Dedifferentiated amniotic fluid mesenchymal stem cell (primary cell): Measurements from ENCODE around the gene CMTM6.
A peak's percentile ranks its signal among the peaks of the same experiment; 100 is the strongest.
"Not testable (repeated sequence)": the region's sequence is repeated elsewhere in the genome, so short reads cannot be mapped to it uniquely, and the experiment has no call there.

Experiments used
- DNase-seq: peaks from one replicate; pipeline ENCODE4 v3.0.0-alpha.2; 2016; ENCODE audit errors: extremely low spot score

The CMTM6 gene

GRCh38 chr3:32466808-32467207 lies 35.8 kb downstream of the CMTM6 start:
- not testable (repeated sequence) for DNase-seq

- DNase-seq = not testable (repeated sequence)
These were observed 37.9 kb downstream of the CMTM6 start for GRCh38 chr3:32464726-32465125.

- DNase-seq = not testable (repeated sequence)
These were observed 39.2 kb downstream of the CMTM6 start for GRCh38 chr3:32463415-32463814.

GRCh38 chr3:32462191-32462986 lies 40.3 kb downstream of the CMTM6 start:
- DNase-seq = not testable (repeated sequence)

GRCh38 chr3:32460817-32461496 lies 41.7 kb downstream of the CMTM6 start:
- not testable (repeated sequence) for DNase-seq

GRCh38 chr3:32460031-32460749 lies 42.5 kb downstream of the CMTM6 start:
- DNase-seq = no peak

- no peak for DNase-seq
These were observed 43.2 kb downstream of the CMTM6 start for GRCh38 chr3:32459450-32459849.

GRCh38 chr3:32457971-32458471 lies 44.6 kb downstream of the CMTM6 start:
- DNase-seq = no peak

- DNase-seq = no peak
These were observed 46.1 kb downstream of the CMTM6 start for GRCh38 chr3:32456429-32457130.

GRCh38 chr3:32455609-32456428 lies 46.8 kb downstream of the CMTM6 start:
- DNase-seq = no peak

GRCh38 chr3:32454731-32455608 lies 47.7 kb downstream of the CMTM6 start:
- DNase-seq = no peak

GRCh38 chr3:32454111-32454510 lies 48.5 kb downstream of the CMTM6 start:
- DNase-seq = no peak

GRCh38 chr3:32453346-32453745 lies 49.3 kb downstream of the CMTM6 start:
- DNase-seq = peak; percentile 86

- DNase-seq = no peak
These were observed 50.6 kb downstream of the CMTM6 start for GRCh38 chr3:32452009-32452408.

GRCh38 chr3:32450992-32451659 lies 51.5 kb downstream of the CMTM6 start:
- no peak for DNase-seq

- no peak for DNase-seq
These were observed 52.2 kb downstream of the CMTM6 start for GRCh38 chr3:32450426-32450825.

GRCh38 chr3:32449691-32450090 lies 53.0 kb downstream of the CMTM6 start:
- no peak for DNase-seq

GRCh38 chr3:32448686-32449474 lies 53.8 kb downstream of the CMTM6 start:
- DNase-seq = no peak
